Dermis microvascular lymphatic vessel endothelial cell (primary cell): Measurements from ENCODE around the gene FNDC11. TPM values are rescaled to one million over a fixed set of nuclear protein-coding genes. Genes with fewer than 3 reads are reported as not detected.

Source experiments
- DNase-seq, 2 donors: peaks; one replicate each; pipeline versions ENCODE4 v3.0.0 to v3.0.0-alpha.2; 2010; ENCODE audit warnings: low read depth in 2 of 2
- total RNA-seq: library from RNA; depleted of rRNA; stranded (reverse); fragments of >200 nt; gene quantifications from 2 replicates; pipeline ENCODE4 v1.2.1, GENCODE V29; 2014

FNDC11 gene
- total RNA-seq, 1 donor from 2014 or later = 1.3 TPM

DNA sequence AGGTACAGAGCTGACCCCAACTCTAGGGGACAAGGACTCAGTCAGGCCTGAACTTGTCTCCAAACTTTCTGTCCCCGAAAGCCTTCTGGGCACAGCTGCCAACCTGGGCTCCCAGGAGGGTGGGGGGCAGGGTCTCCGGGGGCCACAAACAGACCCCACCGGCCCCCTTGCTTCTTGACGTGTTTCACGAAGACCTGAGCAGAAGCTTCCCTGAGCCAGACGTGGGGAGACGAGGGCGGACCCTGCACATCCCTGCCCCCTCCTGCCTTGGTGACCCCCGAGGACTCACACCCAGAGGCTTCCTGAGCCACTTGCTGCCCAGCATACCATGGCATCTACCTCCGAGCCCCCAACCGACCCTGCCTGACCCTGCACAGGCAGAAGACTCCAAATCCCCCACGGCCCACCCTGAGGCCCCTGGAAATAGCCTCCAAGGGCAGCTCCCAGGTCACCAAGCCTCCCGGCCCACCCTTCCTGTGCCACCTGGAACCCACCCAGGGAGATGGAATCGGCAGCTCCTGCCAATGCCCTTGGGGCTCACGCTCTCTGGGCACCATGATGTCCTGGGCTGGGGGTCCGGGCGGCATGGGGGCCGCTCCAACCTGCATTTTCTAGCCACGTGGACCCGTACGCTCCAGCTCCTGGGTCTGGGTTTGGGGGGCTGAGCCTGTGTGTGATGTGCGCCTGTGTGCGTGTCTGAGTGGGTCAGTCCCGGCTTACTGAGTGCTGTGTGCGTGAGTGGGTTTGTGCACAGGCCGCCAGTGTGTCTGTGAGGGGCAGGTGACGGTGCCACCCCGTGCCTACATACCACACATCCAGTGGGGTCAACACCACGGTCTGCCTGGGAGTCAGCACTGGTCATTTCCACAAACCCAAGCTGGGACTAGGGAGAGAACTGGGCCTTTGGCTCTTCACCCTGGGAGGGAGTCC, 14.3 kb upstream of the FNDC11 start:
- no peak for DNase-seq

DNA sequence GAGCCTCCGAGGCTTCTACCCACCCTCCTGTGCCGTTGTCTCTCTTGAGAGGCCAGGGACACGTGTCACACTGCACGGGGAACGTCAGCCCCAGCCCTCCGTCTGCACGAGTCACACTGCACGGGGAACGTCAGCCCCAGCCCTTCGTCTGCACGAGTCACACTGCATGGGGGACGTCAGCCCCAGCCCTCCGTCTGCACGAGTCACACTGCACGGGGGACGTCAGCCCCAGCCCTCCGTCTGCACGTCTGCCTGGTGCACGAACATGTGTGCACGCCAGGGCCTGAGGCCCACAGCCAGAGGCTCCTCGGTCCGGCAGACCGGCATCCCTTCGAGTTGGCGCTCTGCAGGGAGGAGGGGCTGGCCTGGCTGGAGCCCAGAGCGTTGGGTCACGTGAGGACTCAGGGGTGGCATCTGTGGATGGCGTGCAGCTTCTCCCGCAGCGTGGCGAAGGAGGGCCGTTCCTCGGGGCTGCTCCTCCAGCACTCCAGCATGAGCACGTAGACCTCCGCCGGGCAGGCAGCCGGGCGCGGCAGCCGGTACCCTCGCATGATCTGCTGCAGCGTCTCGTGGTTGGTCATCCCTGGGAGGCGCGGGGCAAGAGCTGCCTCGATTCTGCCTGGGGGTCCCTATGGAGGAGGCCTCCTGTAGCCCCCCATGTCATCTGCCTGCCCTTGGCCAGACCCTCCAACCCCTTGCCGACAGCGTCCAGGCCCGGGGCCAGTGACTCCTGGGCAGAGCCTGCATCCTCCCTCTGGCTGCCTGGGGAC, 13.4 kb upstream of the FNDC11 start:
- no peak for DNase-seq

DNA sequence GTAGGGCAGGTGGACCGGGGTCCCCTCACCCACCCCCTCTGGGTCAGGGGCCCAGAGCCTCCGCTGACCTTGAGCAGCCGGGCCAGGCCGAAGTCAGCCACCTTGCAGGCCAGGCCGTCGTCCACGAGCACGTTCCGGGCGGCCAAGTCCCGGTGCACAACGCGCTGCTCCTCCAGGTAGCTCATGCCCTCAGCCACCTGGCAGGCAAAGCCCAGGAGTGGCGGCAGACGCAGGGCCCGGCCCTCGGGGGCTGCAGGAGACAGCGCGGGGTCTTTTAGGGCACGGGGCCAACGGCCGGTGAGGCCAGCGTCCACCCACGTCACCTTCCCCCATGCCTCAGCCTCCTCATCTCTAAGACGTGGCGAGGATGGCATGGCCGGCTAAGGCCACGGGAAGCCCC, 12.6 kb upstream of the FNDC11 start:
- DNase-seq = no peak

DNA sequence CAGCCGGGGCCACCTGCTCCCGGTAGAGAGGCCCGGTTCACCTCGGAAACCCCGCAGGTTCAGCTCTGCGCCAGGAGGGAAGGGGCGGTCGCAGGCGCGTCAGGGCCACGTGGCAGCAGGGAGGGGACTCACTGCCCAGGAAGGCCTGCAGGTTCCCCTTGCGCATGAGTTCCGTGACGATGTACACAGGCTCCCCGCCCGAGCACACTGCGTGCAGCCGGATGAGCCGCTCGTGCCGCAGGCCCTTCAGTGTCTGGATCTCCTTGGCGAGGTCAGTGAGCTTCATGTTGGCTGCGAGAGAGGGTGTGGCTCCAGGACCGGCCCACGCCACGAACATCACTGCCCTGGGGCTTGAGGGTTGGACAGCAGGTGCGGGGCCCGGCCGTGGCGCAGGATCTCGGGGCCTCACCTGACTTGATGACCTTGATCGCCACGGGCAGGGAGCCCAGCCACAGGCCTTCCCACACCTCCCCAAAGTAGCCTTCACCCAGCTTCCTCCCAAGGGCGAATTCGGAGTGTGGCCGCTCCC, 11.9 kb upstream of the FNDC11 start:
- no peak for DNase-seq

DNA sequence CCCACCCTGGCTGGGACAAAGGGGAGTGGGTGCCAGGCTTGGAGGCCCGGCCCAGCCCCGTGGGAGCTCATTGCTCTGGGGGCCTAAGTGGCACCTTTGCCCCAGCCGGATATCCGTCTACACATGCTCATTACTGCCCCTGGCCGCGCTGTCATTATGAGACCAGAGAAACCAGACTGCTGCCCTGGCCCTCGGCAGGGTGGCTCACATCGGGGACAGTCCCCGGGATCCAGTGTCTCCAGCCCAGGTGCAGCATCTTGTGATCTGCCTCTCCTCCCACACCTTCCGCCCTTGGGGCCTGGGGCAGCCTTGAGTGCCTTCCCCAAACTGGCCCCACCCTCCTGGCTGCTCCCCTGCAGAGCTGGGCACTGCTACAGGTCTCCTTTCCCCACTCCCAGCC, 11.3 kb upstream of the FNDC11 start:
- DNase-seq = no peak

- no peak for DNase-seq
Observed at GRCh38 chr20:63543131-63543530, 10.8 kb upstream of the FNDC11 start.

DNA sequence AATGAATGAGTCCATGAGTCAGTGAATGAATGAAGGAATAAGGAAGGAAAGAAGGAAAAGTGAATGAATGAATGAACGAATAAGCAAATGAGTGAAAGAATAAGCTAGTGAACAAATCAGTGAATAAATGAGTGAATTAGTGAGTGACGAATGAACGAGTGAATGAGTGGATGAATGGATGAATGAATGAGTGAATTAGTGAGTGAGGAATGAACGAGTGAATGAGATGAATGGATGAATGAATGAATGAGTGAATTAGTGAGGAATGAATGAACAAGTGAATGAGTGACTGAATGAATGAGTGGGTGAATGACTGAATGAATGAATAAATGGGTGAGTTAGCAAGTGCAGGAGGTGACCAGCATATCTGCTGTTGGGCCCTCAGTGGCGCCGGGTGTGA, 10.2 kb upstream of the FNDC11 start:
- DNase-seq = no peak

- DNase-seq = no peak
Observed at GRCh38 chr20:63544241-63544957, 9.6 kb upstream of the FNDC11 start.

GRCh38 chr20:63544958-63545516, 8.9 kb upstream of the FNDC11 start:
- no peak for DNase-seq

GRCh38 chr20:63545814-63546213, 8.1 kb upstream of the FNDC11 start:
- no peak for DNase-seq

DNA sequence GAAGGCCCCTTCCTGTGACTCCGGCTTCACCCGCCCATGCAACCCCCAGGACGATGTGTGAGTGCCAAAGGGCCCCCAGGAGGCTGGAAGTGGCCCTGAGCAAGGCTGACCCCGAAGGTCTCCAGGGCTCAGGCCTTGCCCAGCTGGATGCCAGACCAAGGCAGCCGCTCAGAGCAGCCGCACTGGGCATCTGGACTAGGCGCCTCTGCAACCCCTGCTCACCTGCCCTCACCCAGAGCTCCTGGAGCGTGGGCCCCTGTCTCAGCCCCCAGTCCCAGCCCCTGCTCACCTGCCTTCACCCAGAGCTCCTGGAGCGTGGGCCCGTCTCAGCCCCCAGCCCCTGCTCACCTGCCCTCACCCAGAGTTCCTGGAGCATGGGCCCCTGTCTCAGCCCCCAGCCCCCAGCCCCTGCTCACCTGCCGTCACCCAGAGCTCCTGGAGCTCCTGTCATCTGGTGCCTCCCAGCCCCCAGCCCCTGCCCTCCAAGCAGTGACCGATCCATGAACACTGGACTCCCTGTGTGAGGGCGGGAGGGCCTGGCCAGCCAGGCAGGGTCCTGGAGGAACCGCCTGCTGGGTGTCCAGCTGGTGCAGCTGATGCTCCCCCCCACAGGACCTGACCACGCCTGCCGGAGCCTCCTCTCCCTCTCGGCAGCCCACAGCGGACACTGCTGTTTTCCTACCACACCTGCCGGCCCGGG, 7.6 kb upstream of the FNDC11 start:
- DNase-seq = no peak

- no peak for DNase-seq
Observed at GRCh38 chr20:63546956-63547724, 6.8 kb upstream of the FNDC11 start.

- DNase-seq = no peak
Observed at GRCh38 chr20:63547725-63548480, 6.1 kb upstream of the FNDC11 start, which contains the start of gene SRMS. SRMS (minus strand) TSS chr20:63547749; CDS start chr20:63547463, 286 bp downstream.

DNA sequence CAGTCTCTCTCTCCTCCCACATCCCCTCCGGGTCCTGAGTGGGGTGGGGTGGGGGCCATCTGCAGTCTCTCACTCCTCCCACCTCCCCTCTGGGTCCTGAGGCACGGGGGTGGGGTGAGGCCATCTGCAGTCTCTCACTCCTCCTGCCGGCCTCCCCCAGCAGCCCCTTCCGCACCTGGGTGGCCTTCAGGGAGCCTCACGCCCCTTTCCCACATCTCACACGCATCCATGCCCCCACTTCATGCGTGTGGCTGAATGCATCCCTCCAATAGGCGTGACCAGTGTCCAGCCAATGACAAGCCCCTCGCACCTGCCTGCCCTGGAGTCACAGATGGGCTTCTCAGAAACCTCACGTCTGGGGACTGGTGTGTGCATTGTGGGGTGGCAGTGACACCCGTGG, 5.4 kb upstream of the FNDC11 start:
- no peak for DNase-seq

GRCh38 chr20:63549019-63549418, 4.9 kb upstream of the FNDC11 start:
- DNase-seq = no peak

DNA sequence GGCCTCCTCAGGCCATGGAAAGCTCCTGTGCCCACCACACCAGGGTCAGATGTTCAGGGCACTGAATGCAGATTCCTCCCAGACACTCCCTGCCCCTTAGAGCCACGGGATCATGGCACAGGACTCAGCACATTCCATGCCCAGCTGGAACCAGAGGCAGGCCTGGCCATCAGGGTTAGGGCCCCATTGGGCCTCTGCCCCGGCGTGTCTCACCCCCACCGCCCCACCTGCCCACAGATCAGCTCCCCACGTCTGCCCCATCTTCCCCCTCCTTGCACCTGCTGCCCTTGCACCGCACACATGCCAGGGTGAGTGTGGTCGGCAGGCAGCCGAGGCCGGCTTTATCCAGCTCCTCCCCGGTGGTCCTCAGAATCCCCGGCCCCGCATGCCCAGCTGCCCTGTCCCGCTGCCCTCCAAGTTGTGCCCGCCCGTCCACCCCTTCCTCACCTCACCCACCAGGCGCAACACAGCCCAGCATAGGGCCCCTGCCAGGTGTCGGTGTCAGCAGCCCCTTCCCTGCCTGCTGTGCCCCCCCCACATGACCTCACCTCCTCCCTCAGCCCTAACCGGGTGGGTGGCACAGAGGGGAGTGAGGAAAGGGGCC, 4.2 kb upstream of the FNDC11 start:
- no peak for DNase-seq

- no peak for DNase-seq
Observed at GRCh38 chr20:63551068-63551467, 2.9 kb upstream of the FNDC11 start.

- no peak for DNase-seq
Observed at GRCh38 chr20:63552481-63553249, 1.3 kb upstream of the FNDC11 start.
